Measurements from ENCODE around the gene WWOX. TPM values are rescaled to one million over a fixed set of nuclear protein-coding genes. Genes with fewer than 3 reads are reported as not detected.
A peak's percentile ranks its signal among the peaks of the same experiment; 100 is the strongest.

WWOX gene
- total RNA-seq, 2 experiments from 2014 or later = 19.1 to 23.7 TPM

GRCh38 chr16:79004309-79004708 lies 904.9 kb downstream of the WWOX start:
- H3K4me1 Mint-ChIP-seq (ENCODE audit: low read depth) = peaks cover 10% of the 10 kb centered on the region
- POLR2A ChIA-PET = no interaction called here
- no peak overlapping the region for H3K4me3 Mint-ChIP-seq
- DNase-seq (no peak), ATAC-seq (no peak)
- H3K27me3 Mint-ChIP-seq = no peaks in the 10 kb centered on the region
- no peak for TF ChIP-seq CTCF (IDR thresholded peaks at IDR 0.05)
- CTCF ChIA-PET = no interaction called here
- H3K27ac Mint-ChIP-seq = no peak overlapping the region
- no peaks in the 10 kb centered on the region for H3K36me3 Mint-ChIP-seq (ENCODE audit: low read depth)
- intact Hi-C loops (cut with micrococcal nuclease) = no loop called here
- peaks cover 3% of the 10 kb centered on the region for H3K9me3 Mint-ChIP-seq

DNA sequence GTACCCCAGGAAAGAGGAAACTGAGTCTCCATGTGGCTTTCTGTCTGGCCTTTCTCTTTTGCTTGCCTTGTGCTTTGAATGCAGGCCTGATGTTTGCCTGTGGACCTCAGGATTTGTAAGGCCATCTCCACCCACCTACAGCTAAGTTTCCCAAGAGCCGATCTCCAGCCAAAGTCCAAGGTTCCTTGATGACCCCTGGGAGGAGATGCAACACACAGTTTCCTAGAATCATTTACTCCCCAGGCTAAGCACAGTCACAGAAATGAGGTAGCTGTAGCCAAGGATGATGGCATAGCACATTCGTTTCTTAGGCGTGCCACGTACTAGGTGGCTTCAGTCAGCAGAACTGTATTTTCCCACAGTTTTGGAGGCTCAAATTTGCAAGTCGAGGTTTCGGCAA lies 905.6 kb downstream of the WWOX start:
- ChIA-PET CTCF (no interaction called here), POLR2A (no interaction called here)
- Mint-ChIP-seq H3K4me1 (ENCODE audit: low read depth) (peaks cover 10% of the 10 kb centered on the region), H3K27me3 (no peaks in the 10 kb centered on the region), H3K4me3 (no peak overlapping the region), H3K9me3 (peaks cover 3% of the 10 kb centered on the region), H3K36me3 (ENCODE audit: low read depth) (no peaks in the 10 kb centered on the region), H3K27ac (no peak overlapping the region)
- intact Hi-C loops (cut with micrococcal nuclease) = no loop called here
- TF ChIP-seq CTCF (IDR thresholded peaks at IDR 0.05) = no peak
- ATAC-seq (no peak), DNase-seq (no peak)

- Mint-ChIP-seq H3K4me1 (ENCODE audit: low read depth) (peaks cover 10% of the 10 kb centered on the region), H3K27ac (no peak overlapping the region), H3K9me3 (peaks cover 3% of the 10 kb centered on the region), H3K4me3 (no peak overlapping the region), H3K27me3 (no peaks in the 10 kb centered on the region), H3K36me3 (ENCODE audit: low read depth) (no peaks in the 10 kb centered on the region)
- ChIA-PET CTCF (no interaction called here), POLR2A (no interaction called here)
- no peak for ATAC-seq
- TF ChIP-seq CTCF (IDR thresholded peaks at IDR 0.05) = no peak
- intact Hi-C loops (cut with micrococcal nuclease) = no loop called here
- DNase-seq = no peak
These were observed 906.8 kb downstream of the WWOX start for GRCh38 chr16:79006206-79006605.

GRCh38 chr16:79006765-79007164 lies 907.3 kb downstream of the WWOX start:
- intact Hi-C loops (cut with micrococcal nuclease) = no loop called here
- no peak for TF ChIP-seq CTCF (IDR thresholded peaks at IDR 0.05)
- H3K36me3 Mint-ChIP-seq (ENCODE audit: low read depth) = no peaks in the 10 kb centered on the region
- ChIA-PET CTCF (no interaction called here), POLR2A (no interaction called here)
- H3K9me3 Mint-ChIP-seq = peaks cover 3% of the 10 kb centered on the region
- H3K27me3 Mint-ChIP-seq = no peaks in the 10 kb centered on the region
- no peak overlapping the region for H3K4me3 Mint-ChIP-seq
- peaks cover 10% of the 10 kb centered on the region for H3K4me1 Mint-ChIP-seq (ENCODE audit: low read depth)
- H3K27ac Mint-ChIP-seq = peak overlapping the region; percentile 47
- DNase-seq (no peak), ATAC-seq (no peak)

- no peak for DNase-seq
- CTCF ChIA-PET = interaction anchor here (0.9 kb wide), 1 partner anchor 19 kb away, joined by 3 read pairs; no protein-coding TSS in a partner anchor
These were observed 908.2 kb downstream of the WWOX start for GRCh38 chr16:79007614-79008013.

More at GRCh38 chr16:79007614-79008013, 908.2 kb downstream of the WWOX start:
- POLR2A ChIA-PET = interaction anchor here (1.4 kb wide), 1 partner anchor 82 kb away, joined by 4 read pairs; no protein-coding TSS in a partner anchor
- Mint-ChIP-seq H3K9me3 (peaks cover 3% of the 10 kb centered on the region), H3K27me3 (no peaks in the 10 kb centered on the region), H3K27ac (peak overlapping the region; percentile 69), H3K36me3 (ENCODE audit: low read depth) (no peaks in the 10 kb centered on the region), H3K4me3 (no peak overlapping the region), H3K4me1 (ENCODE audit: low read depth) (peaks cover 13% of the 10 kb centered on the region)
- intact Hi-C loops (cut with micrococcal nuclease) = no loop called here
- peak; percentile 76 for ATAC-seq
- TF ChIP-seq CTCF (IDR thresholded peaks at IDR 0.05) = no peak

Data from activated CD8-positive, alpha-beta T cell treated with anti-CD3 and anti-CD28 coated beads for 36 hours (primary cell).